SK-N-MC (cell line): ENCODE data around the gene MAP4K2.

Experiments used
- EZH2 ChIP-seq: fragments of 200-600 bp; sonication (generic); IDR thresholded peaks from one replicate; pipeline ENCODE4 v1.6.1; 2017; ENCODE audit warnings: antibody characterized with exemption
- FOXP2 ChIP-seq: optimal IDR thresholded peaks from 2 replicates; pipeline ENCODE3; 2011; ENCODE audit warnings: mild to moderate bottlenecking, moderate library complexity; ENCODE audit not compliant: insufficient read depth; ENCODE audit errors: extremely low read length, control extremely low read depth
- POLR2AphosphoS5 ChIP-seq: IDR thresholded peaks from 2 replicates; pipeline ENCODE4 v1.6.1; 2012; ENCODE audit warnings: mild to moderate bottlenecking, low read depth, low read length, borderline replicate concordance

DNA sequence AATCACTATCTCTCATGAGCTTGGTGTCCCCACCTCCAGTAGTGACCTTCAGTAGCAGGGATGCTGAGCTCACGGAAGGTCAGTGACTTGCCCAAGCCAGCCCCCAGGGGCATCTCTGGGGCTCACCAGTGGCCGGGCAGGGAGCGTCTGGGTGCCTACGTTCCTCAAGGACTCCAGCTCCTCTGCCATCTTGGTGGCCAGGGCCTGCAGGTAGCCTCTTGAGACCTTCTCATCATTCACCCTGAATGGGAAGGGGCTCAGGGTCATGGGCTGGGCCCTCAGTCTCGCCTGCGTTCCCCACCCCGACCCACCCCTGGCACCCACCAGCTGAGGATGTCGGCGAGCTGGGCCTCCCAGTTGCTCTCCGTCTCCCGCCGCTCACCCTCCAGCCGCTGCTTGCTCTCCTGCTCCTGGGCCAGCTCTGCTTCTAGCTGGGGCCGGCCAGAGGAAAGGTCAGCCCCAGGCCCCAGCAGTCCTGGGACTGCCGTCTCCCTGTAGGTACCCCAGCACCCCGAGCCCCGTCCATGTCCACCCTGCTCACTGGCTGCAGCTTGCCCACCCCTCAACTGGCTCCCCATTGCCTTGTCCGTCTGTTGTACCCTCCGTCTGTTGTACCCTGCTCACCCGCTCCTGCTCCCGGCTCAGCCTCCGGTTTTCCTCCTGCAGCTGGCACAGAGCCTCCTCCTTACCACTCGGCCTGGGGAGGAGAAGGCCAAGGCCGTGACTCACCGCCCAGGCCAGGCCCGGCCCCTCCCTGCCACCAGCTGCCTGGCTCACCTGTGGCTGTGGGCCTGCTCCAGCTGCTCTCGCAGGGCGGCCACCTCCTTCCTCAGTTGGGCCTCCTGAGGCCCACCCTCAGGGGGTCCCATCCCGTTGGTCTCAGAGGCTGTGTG is 32.0 kb upstream of the MAP4K2 start:
- TF ChIP-seq POLR2AphosphoS5 (no peak), EZH2 (no peak), FOXP2 (no peak)
